HG02938 (cell line): Measurements from ENCODE around the gene CD160.
"Not testable (repeated sequence)": the region's sequence is repeated elsewhere in the genome, so short reads cannot be mapped to it uniquely, and the experiment has no call there.

Experiments used
- ATAC-seq: cut with Tn5 transposase; IDR thresholded peaks from one replicate; pipeline ENCODE4 v1.9.1; 2021; ENCODE audit warnings: mild to moderate bottlenecking, moderate library complexity; ENCODE audit not compliant: unreplicated experiment

Gene CD160

DNA sequence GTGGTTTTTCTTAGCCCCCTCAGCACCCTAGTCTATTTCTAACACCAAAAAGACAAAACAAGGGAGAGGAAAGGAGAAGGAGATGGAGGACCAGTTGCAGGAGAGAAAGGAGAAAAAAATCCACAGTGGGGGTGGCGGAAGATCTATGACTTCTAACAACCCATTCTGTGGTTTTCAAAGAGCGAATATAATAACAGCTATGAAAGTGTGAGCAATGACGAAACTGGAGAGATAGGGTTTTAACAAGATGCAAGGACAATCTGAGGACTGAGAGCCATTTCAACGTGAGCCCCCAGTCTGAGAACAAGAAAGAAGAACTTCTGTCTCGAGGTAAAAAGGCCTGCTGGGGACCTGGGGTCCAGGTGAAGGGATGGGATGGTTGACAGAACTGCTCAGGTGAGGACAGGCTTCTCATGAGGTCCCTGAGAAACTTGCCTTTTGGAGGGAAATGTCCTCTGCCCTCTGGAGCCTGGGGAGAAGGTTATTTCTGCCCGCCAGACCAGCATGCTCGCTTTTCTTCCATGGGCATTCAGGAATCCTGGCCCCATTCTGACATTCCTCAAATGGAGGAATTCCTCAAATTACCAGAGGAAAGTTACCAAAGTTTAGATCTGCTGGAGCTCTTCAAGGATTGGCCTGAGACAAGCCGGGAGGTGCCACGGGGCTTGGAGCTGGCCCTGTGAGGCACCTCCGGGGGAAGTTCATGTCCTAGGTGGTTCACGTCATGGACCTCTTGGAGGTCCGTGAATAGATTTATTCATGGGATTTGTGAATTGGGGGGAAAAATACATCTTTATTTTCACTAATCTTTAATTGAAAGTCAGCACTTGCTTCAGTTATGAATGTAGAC is at the start of gene CD160:
CD160 (plus strand) TSS at position 270 of the 850 bp plus-strand sequence. CDS start 8,829 bp downstream, outside the sequence.
- no peak for ATAC-seq

DNA sequence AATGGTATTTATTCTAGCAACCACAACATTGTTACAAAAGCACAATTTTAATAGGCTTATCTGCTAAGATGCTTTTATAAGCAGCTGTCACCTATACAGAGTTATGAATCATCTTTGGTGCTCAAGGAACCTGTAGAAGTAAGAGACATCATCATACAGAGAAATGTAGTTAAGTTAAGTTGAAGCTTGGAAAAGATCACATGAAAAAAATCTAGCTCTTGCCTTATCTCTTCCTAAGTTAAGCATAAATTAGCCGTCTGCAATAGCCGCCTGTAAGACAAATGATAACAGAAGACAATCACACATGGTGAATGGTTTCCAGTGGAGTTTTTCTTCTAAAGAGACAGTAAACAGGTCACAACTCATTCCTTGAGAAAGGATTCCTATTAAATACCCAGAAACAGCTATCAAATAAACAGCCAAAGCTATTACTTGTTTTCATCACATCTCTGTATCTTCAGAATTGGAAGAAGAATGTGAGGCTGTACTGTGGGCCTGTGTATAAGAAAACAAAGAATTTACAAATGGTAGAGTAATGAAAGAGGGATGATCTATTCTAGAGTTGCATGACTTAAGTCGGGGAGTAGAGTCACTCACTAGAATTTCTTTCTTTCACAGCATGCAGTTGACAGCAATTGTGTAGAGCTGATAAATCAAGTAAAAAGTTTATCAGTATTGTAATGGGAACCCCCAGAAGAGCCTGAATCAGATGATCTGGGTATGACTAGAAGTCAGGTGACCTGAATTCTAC is 48.1 kb upstream of the CD160 start:
- not testable (repeated sequence) for ATAC-seq

DNA sequence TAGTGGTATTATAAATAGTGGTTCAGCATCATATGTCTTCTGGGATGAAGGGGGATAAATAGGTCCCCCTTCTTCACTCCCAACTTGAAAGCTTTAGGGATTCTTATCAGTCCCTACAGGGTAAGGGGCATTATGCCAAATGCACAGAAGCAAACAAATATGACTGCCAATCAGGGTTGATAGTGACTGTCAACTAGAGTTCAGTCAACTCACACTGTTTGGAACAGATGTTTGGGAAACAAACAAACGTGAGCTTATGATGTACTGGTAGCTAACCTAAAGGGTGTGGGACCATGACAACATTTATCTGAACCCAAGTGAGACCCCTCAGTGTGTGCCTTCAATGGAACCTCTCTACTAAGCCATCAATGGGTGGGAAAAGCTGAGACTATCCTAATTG is 46.1 kb upstream of the CD160 start:
- ATAC-seq: not testable (repeated sequence)

- ATAC-seq: not testable (repeated sequence)
Observed at GRCh38 chr1:145684858-145685257, 34.4 kb upstream of the CD160 start.

GRCh38 chr1:145686078-145686477 is 33.2 kb upstream of the CD160 start:
- ATAC-seq: not testable (repeated sequence)

- no peak for ATAC-seq
Observed at GRCh38 chr1:145688328-145688727, 31.0 kb upstream of the CD160 start.

DNA sequence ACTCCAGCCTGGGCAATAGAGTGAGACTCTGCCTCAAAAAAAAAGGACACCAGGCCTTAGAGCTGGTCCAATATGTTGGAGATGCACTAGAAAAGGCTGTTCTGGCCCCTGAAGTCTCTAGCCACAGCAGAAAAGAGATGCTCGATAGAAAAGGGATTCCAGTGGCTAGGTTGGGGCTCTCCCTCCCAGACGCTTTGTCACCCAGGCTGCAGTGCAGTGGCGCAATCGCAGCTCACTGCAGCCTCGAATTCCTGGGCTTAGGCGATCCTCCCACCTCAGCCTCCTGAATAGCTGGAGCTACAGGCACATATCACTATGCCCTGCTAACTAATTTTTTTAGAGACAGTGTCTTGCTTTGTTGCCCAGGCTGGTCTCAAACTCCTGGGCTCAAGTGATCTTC is 30.4 kb upstream of the CD160 start:
- no peak for ATAC-seq

- ATAC-seq: no peak
Observed at GRCh38 chr1:145689922-145690321, 29.4 kb upstream of the CD160 start.

- ATAC-seq: peak; percentile 62
Observed at GRCh38 chr1:145690587-145691558, 28.4 kb upstream of the CD160 start.

GRCh38 chr1:145692785-145693443 is 26.4 kb upstream of the CD160 start:
- ATAC-seq: no peak

DNA sequence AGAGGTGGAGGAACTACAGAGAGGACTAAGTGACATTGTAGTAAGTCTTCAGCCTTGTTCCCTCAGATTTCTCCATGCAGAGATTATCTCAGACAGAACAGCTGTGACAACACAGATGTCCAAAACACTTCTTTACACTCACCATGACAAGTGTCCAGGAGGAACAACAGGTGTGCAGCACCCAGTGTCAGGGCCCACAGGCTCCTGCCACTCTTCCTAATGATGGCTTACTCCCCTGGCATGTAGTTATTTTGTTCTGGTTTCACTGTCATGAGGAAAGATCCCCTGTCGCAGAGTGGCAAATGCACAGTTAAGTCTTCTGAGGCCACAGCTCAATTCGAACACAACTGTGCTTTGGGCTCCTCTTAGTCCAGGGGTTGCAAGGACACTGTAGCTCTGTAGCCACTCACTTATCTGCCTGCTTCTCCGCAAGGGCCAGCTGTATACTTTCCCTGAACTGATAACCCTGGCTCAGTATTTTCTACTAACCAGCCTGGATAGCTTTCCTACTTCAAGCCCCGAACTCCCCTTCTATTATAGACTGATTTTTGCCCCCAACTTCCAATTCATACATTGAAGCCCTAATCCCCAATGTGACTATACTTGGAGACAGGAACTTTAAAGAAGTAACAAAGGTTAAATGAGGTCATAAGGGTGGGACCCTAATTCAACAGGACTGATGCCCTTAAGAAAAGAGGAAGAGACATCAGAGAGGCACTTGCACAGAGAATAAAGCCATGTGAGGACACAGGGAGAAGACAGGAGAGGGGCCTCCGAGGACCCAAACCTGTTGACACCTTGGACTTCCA is 23.3 kb upstream of the CD160 start:
- ATAC-seq: no peak

DNA sequence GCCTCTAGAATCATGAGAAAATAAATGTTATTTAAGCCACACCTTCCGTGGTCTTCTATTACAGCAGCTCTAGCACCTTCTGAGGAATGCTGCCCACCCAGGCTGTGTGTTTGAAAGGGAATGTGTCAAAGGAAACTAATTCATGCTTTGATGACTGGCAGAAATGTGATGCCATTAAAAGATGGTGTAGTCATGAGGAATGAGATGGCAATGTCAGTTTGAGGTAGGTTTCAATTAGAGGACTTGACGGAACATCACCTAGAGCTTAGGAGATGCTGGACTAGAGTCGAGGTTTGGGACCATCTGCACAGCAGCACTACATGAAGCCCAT is 22.7 kb upstream of the CD160 start:
- ATAC-seq: no peak

- no peak for ATAC-seq
Observed at GRCh38 chr1:145701306-145701862, 17.9 kb upstream of the CD160 start.

GRCh38 chr1:145702052-145702451 is 17.2 kb upstream of the CD160 start:
- ATAC-seq: no peak

DNA sequence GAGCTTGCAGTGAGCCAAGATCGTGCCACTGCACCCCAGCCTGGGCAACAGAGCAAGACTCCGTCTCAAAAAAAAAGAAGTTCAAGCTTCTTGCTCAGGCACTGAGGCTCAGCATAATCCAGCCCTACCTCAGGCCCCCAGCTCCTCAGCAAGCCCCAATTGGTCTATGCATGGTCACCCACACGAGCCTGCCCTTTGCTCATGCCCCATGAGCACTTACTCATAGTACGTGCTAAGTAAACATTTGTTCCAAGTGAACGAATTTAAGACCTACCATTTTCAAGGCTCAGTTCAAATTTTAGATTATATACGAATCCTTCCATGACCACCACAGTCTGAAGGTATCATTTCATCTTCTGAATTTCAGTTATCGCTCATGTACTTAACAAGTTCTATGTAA is 16.5 kb upstream of the CD160 start:
- ATAC-seq: no peak

GRCh38 chr1:145705622-145706021 is 13.7 kb upstream of the CD160 start:
- ATAC-seq: no peak

DNA sequence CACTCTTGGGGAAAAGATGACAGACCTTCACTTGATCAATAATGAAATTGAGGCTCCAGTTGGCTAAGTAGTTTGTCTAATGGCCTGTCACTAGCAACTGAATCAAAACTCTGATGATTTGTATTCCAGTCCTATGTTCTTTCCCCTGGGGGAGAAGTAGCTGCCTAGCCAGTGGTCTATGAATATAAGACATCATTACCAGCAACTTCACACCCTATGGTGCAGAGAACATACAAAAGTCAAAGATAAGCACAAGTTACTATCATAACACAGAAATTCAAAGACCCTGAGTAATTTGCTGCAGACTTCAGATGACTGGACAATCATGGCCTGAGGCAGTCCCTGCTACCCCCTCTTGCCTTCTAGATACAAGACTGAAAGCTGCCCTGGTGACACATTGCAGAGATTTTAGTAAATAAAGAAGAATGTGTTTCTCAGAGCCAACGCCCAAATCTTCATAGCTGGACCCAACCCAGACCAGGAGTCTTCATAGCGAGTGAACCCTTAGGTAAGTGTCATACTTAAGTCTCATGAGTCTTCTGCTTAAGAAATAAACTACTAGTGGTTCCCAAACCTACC is 13.1 kb upstream of the CD160 start:
- ATAC-seq: no peak

GRCh38 chr1:145707183-145707867 is 12.0 kb upstream of the CD160 start, which contains the start of gene PDZK1:
TSS of gene PDZK1 (minus strand) at chr1:145707368. CDS start at chr1:145688021, 19,347 bp downstream.
- ATAC-seq: no peak
